Right ventricle myocardium superior (tissue), 1 donor: ENCODE data around the gene DLEC1. TPM values are rescaled to one million over a fixed set of nuclear protein-coding genes. Genes with fewer than 3 reads are reported as not detected.

Experiments
- ATAC-seq: fragments of 200-7000 bp; cut with Tn5 transposase; one replicate; pipeline ENCODE4 v1.9.1; 2020; ENCODE audit warnings: mild to moderate bottlenecking; ENCODE audit not compliant: poor library complexity
- DNase-seq: peaks from one replicate; pipeline ENCODE4 v3.0.0-alpha.2; 2020
- intact Hi-C: fragments of 100-400 bp; cut with DNase I; formaldehyde crosslinking; loops from one replicate; pipeline ENCODE4 v1.11.2; 2022
- total RNA-seq: library from RNA; stranded (reverse); fragmentation: NEBNext Ultra II Directional; extraction: Animal tissue kit (Norgen Biotek cat#: 25700); gene quantifications from one replicate; pipeline ENCODE4 v1.2.1, GENCODE V29; 2021
- donor health status: DM: no; HTN: yes; CAD: no; lungs with severe emphysema.

Gene DLEC1
- total RNA-seq, 1 donor from 2014 or later, result 0.16 TPM

DNA sequence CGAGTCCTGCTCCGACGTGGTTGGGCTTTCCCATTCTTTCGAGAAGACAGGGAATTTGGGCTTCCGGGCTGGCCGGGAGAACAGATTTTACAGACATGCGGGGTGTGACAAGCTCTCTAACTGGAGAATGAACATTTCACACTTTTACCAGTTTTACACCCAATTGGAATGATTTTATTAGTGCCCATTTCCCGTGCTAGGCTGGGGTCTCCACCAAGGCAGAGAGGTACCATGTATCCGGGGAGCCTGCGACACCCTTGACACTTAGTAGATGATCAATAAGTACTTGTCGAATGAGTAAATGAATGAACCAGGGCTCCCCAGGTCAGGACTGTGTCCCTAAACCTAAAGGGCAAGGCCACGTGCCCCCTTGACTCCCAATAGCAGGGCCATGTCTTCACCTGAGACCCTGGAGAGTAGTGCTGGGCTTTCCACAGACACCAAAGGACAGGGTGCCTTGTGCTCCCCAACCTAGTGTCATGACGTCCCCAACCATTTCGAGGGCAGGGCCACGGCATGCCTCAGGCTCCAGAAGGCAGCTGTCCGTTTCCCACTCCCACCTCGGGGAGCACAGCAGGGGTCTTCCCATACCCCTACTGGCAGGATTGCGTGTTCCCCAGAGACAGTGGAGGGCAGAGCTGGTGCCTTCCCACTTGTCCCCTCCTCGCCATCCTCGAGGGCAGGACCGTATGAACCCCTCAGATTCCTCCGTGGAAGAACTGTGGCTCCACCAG, 98.8 kb downstream of the DLEC1 start:
- intact Hi-C loops, result loop anchor here (2.0 kb wide), 1 partner anchor 27 kb away; the partner anchor contains the start of gene OXSR1
- no peak for ATAC-seq
- no peak for DNase-seq

DNA sequence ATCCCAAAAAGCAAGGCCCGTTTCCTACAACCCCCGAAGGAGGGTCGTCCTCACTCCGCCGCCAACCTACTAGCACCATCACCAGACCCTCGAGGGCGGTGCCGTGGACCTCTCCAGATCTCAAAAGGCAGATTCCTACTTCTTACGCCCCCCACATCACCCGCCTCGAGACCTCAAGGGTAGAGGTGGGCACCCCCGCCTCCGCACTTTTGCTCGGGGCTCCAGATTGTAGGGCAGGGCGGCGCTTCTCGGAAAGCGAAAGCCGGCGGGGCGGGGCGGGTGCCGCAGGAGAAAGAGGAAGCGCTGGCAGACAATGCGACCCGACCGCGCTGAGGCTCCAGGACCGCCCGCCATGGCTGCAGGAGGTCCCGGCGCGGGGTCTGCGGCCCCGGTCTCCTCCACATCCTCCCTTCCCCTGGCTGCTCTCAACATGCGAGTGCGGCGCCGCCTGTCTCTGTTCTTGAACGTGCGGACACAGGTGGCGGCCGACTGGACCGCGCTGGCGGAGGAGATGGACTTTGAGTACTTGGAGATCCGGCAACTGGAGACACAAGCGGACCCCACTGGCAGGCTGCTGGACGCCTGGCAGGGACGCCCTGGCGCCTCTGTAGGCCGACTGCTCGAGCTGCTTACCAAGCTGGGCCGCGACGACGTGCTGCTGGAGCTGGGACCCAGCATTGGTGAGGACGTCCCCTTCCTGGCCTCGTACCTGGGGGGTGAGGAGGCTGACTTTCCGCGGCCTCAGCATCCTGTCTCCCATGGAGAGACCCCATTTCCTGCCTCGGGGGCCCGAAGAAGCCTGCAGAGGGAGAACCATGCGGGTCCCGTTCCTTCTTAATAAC, 99.6 kb downstream of the DLEC1 start, which contains the start of gene MYD88:
Gene MYD88, plus strand, starts transcription at position 313 of the 842 bp plus-strand sequence. Its CDS starts 40 bp downstream, at position 353.
- DNase-seq, result peak; percentile 94
- peak; percentile 68 for ATAC-seq
- intact Hi-C loops, result no loop called here

DNA sequence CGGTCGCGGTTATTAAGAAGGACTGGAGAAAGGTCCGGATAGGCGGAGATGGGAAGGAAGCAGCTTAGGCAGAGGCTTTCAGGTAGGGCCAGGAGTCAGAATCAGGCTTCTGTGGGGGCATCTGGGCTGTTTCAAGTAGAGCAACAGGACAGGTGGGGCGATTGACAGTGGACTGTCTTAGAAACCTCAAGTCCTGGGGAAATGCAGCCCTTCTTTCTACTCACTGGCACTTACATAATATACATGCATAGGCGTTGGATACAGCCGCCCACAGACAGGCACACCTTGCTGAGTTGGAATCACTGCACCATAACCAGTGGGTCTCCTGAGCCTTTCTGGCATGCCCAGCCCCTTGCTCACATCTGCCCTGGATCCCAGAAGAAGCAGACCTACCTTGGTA, 100.2 kb downstream of the DLEC1 start:
- ATAC-seq (no peak), DNase-seq (no peak)
- intact Hi-C loops, result no loop called here

DNA sequence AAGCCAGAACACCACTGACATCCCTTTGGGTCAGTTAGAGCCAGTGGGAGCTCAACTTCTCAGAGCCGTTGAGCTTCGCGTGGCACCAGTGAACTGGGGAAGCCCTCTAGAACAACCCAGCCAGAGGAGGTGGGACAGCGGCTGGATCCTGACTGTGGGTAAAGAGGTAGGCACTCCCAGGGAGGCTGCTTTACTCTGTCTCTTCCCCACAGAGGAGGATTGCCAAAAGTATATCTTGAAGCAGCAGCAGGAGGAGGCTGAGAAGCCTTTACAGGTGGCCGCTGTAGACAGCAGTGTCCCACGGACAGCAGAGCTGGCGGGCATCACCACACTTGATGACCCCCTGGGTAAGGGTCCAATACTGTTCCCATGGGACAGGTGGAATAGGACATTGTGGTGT, 100.6 kb downstream of the DLEC1 start:
- intact Hi-C loops, result no loop called here
- ATAC-seq (no peak), DNase-seq (no peak)

DNA sequence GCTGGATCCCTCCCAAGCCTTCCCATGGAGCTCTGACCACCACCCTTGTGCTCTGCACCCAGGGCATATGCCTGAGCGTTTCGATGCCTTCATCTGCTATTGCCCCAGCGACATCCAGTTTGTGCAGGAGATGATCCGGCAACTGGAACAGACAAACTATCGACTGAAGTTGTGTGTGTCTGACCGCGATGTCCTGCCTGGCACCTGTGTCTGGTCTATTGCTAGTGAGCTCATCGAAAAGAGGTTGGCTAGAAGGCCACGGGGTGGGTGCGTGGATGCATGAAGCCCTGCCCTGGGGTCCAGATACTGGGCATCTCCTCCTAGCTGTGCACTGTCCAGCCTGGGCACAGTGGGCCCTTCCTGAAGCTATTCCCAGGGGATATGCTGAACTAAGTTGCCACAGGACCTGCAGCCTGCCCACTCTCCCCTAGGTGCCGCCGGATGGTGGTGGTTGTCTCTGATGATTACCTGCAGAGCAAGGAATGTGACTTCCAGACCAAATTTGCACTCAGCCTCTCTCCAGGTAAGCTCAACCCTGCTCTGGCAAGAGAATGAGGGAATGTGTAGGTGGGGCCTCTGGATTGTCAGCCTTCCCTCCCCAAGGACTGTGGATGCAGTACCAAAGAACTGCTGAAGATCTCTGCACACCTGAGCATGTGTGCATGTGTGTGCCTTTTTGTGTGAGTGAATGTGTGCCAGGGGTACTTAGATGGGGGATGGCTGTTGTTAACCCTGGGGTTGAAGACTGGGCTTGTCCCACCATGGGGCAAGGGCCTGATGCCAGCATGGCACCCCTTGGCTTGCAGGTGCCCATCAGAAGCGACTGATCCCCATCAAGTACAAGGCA, 101.5 kb downstream of the DLEC1 start:
- ATAC-seq (no peak), DNase-seq (no peak)
- intact Hi-C loops, result no loop called here

DNA sequence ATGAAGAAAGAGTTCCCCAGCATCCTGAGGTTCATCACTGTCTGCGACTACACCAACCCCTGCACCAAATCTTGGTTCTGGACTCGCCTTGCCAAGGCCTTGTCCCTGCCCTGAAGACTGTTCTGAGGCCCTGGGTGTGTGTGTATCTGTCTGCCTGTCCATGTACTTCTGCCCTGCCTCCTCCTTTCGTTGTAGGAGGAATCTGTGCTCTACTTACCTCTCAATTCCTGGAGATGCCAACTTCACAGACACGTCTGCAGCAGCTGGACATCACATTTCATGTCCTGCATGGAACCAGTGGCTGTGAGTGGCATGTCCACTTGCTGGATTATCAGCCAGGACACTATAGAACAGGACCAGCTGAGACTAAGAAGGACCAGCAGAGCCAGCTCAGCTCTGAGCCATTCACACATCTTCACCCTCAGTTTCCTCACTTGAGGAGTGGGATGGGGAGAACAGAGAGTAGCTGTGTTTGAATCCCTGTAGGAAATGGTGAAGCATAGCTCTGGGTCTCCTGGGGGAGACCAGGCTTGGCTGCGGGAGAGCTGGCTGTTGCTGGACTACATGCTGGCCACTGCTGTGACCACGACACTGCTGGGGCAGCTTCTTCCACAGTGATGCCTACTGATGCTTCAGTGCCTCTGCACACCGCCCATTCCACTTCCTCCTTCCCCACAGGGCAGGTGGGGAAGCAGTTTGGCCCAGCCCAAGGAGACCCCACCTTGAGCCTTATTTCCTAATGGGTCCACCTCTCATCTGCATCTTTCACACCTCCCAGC, 102.4 kb downstream of the DLEC1 start:
- DNase-seq, result no peak
- intact Hi-C loops, result no loop called here
- ATAC-seq, result no peak

DNA sequence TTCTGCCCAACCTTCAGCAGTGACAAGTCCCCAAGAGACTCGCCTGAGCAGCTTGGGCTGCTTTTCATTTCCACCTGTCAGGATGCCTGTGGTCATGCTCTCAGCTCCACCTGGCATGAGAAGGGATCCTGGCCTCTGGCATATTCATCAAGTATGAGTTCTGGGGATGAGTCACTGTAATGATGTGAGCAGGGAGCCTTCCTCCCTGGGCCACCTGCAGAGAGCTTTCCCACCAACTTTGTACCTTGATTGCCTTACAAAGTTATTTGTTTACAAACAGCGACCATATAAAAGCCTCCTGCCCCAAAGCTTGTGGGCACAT, 102.9 kb downstream of the DLEC1 start:
- intact Hi-C loops, result no loop called here
- DNase-seq (no peak), ATAC-seq (no peak)

DNA sequence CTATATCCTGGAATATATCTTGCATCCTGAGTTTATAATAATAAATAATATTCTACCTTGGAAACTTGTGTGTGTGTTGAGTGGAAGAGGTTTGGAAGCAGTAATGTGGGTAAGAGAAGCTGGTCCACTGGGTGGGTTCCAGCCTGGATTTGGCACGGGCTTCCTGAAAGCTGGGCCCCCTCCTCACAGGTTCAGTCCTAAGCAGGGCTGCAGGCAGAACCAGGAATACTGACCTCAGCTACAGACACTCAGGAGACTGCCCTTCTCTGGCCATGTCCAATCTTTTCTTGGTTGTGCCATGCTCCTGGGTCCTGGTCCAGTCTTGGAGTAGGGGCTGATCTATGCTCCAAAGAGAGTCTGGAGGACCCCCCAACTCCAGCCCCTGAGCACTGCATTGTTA, 104.0 kb downstream of the DLEC1 start:
- no peak for ATAC-seq
- no peak for DNase-seq
- intact Hi-C loops, result no loop called here

DNA sequence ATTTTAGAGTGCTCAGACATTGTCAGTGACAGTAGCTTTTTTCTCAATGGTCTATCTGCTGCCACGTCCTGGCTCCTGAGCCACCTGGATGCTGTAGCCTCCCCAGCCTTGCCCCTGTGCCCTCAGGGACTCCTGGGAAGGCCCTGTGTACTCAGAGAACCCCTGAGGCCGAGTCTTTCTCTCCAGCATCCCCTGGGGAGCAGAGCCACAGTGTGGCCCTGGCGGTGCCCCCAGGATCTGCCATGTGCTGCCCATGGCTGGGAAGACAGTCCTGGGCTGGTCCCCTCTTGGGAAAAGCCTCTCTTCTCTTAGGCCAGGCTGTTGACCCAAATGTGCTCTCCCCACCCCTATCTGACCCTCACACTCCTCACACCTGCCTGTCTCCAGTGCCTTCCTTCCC, 104.5 kb downstream of the DLEC1 start:
- DNase-seq, result no peak
- intact Hi-C loops, result no loop called here
- ATAC-seq, result no peak

DNA sequence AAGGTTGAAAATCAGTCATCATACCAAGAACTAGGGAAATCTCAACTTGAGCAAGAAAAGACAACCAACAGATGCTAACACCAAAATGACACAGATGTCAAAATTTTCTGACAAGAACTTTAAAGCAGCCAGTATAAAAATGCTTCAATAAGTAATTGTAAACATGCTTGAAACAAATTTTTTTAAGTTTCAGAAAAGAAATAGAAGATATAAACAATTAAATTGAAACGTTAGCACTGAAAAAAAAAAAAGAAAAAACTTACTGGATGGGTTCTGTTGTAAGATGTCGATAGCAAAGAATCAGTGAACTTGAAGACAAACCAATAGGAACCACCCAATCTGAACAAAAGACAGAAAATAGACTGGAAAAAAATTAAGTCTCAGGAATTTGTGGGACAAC, 107.5 kb downstream of the DLEC1 start:
- DNase-seq, result no peak
- no peak for ATAC-seq
- intact Hi-C loops, result no loop called here

DNA sequence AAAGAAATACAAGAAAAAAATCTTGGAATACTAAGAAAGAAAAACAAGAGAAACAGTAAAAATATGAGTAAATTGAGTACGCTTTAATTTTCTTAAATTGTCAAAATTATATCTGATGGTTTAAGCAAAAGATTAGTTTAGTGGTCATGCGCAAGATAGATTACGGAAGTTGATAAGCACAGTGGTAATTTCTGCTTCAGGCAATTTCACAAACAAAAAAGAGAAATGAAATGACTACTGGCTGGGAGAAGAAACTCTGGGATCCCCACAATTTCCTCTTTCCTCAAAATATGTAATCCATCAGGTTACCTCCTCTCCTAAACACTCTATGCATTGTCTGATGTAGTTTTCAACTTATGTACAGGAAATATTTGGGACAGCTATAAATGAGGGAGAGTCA, 108.4 kb downstream of the DLEC1 start:
- ATAC-seq, result peak; percentile 25

DNA sequence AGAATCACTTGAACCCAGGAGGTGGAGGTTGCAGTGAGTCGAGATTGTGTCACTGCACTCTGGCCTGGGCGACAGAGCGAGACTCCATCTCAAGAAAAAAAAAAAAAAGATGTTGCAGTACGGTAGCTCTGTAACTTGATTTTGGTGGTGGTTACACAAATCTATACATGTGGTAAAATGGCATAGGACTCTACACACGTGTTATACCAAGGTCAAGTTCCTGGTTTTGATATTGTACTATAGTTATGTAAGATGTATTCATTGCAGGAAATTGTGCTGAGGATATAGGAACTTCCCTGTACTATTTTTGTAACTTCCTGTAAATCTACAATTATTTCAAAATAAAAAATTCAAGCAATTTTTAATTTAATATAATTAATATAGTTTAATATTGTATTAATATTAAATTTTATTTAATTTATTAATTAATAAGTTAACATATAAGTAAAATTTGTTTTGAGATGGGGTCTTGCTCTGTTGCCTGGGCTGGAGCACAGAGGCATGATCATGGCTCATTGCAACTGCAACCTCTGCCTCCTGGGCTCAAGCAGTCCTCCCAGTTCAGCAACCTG, 109.4 kb downstream of the DLEC1 start:
- intact Hi-C loops, result no loop called here
- DNase-seq (no peak), ATAC-seq (peak; percentile 58)

More for the DNA sequence above, 108.4 kb downstream of the DLEC1 start:
- DNase-seq, result no peak
- intact Hi-C loops, result no loop called here

DNA sequence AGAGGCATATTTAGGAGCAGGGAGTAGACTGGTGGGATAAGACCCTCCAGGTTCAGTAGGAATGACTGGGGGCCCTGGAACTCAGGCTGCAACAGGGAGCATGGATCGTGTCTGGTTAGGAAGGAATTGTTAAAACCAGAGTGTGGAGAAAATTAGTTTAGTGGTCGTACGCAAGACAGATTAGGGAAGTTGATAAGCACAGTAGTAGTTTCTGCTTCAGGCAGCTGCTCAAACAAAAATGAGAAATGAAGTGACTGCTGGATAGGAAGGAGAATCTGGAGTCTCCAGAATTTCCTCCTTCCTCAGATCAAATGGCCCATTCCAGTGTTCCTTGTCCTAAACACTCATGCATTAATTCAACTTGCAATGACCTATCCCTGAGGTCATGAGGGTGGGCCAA, 110.7 kb downstream of the DLEC1 start:
- ATAC-seq (peak; percentile 27), DNase-seq (no peak)
- intact Hi-C loops, result no loop called here

DNA sequence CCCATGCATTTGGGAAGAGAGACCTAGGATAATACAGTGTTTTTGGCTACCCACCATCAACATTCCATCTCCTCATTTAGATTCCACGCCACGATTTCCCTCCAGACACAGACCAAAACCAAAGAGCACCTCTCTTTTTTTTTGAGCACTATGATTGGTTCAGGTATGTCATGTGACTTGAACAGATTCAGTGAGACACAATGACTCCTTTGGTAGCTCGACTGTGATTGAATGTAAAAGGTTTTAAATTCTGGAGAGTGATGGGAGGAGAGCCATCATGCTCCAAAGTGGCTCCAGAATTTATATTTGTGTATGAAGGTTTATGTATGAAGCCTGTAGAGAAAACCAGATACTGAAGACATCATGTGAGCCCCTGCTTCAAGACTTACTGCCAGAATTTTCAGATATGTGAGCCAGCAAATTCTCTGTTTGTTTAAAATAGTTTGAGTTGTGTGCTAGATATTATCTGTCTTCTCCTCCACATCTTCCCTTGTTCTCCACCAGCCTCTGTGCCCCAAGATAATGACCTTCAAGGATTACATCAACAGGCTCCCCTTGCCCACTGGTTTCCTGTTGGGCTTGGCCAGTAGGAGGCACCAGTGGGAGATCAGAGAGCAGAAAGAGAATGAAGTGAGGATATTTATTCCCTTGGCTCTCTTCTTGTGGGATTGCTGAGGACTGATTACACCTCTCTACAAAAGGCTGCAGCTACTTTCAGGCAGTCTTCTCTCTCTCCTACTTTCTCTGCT, 111.9 kb downstream of the DLEC1 start:
- no peak for DNase-seq
- ATAC-seq, result no peak
- intact Hi-C loops, result no loop called here

DNA sequence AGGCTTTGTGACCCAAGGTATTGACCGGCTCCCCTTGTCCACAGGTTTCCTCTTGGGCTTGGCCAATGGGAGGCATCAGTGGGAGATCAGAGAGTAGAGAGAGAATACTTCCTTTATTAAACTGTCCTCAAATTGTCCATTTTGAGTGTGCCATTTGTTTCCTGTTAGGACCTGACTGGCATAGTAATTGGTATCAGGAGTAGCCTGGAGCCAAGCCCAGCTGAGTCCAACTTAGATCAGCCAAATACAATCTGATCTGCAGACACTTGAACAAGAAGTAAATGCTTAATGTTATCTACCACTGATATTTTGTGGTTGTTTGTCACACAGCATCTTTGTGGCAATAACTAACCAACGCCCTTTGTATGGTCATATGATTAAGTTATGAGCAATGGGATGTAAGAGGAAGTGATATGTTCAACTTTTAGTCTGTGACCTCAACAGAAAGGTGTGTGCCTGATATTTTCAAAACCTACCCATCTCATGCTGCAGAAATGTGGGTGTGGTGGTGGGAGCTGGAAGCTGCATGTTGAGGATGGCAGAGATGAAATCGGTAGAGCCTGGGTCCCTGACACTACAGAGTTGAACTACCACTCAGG, 112.8 kb downstream of the DLEC1 start:
- ATAC-seq (no peak), DNase-seq (no peak)
- intact Hi-C loops, result no loop called here

DNA sequence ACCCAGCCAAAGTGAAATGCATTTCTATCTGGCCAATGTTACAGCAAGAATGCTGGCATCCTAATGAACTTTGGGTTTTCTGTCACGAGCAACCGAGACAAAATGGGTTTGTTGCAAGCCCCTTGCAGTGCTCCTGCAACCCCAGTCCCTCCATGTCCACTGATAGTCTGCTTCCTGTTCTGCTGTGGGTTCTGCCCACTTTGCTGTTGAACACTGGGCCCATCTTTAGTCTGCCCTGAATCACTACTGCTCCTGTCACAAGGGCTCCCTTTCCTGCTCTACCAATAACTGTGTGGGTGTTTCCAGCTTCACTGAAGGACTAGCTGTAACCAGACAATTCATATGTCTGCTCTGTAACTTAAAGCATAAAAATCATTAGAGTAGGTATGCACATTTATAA, 113.6 kb downstream of the DLEC1 start:
- intact Hi-C loops, result no loop called here

DNA sequence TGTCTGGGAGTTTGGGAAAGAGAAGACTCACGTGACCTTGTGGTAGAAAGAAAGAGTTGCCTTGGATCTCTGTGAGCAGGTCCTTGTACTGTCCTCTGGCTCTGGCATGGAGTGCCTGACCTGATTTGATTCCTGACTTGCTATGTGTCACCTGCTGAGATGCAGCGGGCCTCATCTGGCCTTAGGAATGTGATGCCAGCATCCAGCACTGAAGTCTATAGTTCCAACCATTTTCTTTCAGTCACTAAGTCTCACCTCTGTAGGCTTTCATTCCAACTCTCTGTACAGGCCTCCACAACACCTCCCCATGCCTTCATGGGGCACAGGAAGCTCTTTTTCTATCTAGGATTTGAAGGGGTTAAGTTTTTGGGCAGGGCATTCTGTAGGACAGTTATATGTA, 114.2 kb downstream of the DLEC1 start:
- intact Hi-C loops, result no loop called here
- no peak for DNase-seq
- no peak for ATAC-seq

More for the DNA sequence above, 113.6 kb downstream of the DLEC1 start:
- no peak for ATAC-seq
- DNase-seq, result no peak
